ENCODE results near the gene ATXN7L1. TPM values are rescaled to one million over a fixed set of nuclear protein-coding genes. Genes with fewer than 3 reads are reported as not detected.

Gene ATXN7L1
- total RNA-seq, 1 donor from 2014 or later: 12.6 TPM

DNA sequence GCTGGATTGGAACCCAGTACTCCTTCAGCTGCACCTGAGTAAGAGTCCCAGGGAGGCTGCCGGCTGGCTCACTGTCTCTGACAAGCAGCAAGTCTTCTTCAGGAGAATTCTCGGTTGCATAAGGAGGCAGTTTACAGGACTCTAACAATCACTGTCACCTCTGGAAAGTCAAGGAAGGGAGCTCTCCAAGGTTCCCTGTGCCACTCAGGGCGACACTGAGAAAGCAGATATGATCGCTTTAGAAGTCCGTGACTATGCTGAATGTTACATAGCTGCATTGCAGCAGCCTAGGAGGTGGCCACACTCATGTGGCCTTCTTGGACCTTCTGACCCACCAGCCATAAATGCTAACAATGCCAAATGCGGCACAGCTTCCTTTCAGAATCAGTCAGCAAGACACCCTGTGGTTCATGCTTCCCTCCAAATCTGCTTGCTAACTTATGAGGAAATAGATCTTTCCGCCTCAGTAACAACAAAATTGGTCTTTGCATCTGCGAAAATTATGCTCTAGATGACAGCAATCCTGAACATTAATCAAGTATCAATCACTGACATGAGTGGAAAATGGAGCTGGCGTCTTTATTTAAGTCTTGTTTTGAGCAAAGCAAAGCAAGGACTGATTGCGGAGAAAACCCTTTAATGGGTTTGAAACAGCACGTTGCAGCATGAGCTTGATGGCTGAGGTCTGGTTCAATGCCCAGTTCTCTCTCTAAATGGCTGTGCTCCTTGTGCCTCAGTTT is 132.9 kb downstream of the ATXN7L1 start:
- TF ChIP-seq, protein P1, sequence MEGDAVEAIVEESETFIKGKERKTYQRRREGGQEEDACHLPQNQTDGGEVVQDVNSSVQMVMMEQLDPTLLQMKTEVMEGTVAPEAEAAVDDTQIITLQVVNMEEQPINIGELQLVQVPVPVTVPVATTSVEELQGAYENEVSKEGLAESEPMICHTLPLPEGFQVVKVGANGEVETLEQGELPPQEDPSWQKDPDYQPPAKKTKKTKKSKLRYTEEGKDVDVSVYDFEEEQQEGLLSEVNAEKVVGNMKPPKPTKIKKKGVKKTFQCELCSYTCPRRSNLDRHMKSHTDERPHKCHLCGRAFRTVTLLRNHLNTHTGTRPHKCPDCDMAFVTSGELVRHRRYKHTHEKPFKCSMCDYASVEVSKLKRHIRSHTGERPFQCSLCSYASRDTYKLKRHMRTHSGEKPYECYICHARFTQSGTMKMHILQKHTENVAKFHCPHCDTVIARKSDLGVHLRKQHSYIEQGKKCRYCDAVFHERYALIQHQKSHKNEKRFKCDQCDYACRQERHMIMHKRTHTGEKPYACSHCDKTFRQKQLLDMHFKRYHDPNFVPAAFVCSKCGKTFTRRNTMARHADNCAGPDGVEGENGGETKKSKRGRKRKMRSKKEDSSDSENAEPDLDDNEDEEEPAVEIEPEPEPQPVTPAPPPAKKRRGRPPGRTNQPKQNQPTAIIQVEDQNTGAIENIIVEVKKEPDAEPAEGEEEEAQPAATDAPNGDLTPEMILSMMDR (IDR thresholded peaks at IDR 0.05): no peak
- no peak for DNase-seq (ENCODE audit: extremely low spot score, unreplicated experiment)
- Mint-ChIP-seq H3K27me3 (ENCODE audit: unreplicated experiment) (no peaks in the 10 kb centered on the region), H3K27ac (ENCODE audit: unreplicated experiment) (no peak overlapping the region), H3K4me3 (ENCODE audit: unreplicated experiment) (no peak overlapping the region), H3K4me1 (ENCODE audit: unreplicated experiment) (peaks cover 7% of the 10 kb centered on the region), H3K36me3 (ENCODE audit: unreplicated experiment) (no peaks in the 10 kb centered on the region), H3K9me3 (ENCODE audit: unreplicated experiment) (no peaks in the 10 kb centered on the region)

DNA sequence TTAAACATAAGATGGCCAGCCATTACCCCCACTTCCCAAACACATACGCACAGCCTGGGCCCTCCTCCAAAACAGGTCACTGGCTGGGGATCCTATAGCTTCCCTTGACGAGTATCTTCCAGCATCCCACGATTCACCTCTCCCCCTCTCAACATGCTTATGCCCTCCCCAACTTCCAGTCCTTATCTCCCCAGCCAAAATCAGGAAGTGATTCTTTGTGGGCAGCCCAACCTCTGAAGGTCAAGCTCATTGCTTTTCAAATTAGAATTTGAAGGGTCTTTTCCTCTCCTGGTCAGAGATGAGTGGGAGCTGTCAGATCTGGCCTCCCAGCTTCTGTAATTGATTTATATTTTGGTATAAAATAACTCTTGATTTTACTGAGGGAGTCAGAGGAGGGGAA is 133.6 kb downstream of the ATXN7L1 start:
- Mint-ChIP-seq H3K4me3 (ENCODE audit: unreplicated experiment) (no peak overlapping the region), H3K36me3 (ENCODE audit: unreplicated experiment) (no peaks in the 10 kb centered on the region), H3K27me3 (ENCODE audit: unreplicated experiment) (no peaks in the 10 kb centered on the region), H3K4me1 (ENCODE audit: unreplicated experiment) (peaks cover 7% of the 10 kb centered on the region), H3K9me3 (ENCODE audit: unreplicated experiment) (no peaks in the 10 kb centered on the region), H3K27ac (ENCODE audit: unreplicated experiment) (no peak overlapping the region)
- no peak for DNase-seq (ENCODE audit: extremely low spot score, unreplicated experiment)
- TF ChIP-seq, protein P1 (IDR thresholded peaks at IDR 0.05): no peak

DNA sequence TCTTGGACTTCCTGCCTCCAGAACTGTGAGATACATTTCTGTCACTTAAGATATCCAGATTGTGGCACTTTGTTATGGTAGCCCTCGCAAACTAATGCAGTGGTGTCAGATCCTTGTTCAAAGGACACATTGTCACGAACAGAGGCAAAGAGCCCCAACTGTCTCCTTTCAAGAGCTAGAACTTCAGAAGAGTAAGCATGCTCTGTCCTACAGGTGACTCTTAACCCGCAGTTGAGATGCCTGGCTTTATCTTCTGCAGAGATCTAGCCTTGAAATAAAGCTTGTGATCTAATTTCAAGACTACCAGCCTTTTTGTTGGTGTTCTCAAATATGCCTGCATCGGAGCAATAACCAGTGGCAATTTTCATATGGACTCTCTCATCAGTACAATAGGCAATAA is 134.4 kb downstream of the ATXN7L1 start:
- H3K4me3 Mint-ChIP-seq (ENCODE audit: unreplicated experiment): no peak overlapping the region
- TF ChIP-seq, protein P1 (IDR thresholded peaks at IDR 0.05): no peak
- no peaks in the 10 kb centered on the region for H3K9me3 Mint-ChIP-seq (ENCODE audit: unreplicated experiment)
- no peaks in the 10 kb centered on the region for H3K27me3 Mint-ChIP-seq (ENCODE audit: unreplicated experiment)
- peaks cover 7% of the 10 kb centered on the region for H3K4me1 Mint-ChIP-seq (ENCODE audit: unreplicated experiment)
- H3K27ac Mint-ChIP-seq (ENCODE audit: unreplicated experiment): no peak overlapping the region
- DNase-seq (ENCODE audit: extremely low spot score, unreplicated experiment): no peak
- no peaks in the 10 kb centered on the region for H3K36me3 Mint-ChIP-seq (ENCODE audit: unreplicated experiment)

DNA sequence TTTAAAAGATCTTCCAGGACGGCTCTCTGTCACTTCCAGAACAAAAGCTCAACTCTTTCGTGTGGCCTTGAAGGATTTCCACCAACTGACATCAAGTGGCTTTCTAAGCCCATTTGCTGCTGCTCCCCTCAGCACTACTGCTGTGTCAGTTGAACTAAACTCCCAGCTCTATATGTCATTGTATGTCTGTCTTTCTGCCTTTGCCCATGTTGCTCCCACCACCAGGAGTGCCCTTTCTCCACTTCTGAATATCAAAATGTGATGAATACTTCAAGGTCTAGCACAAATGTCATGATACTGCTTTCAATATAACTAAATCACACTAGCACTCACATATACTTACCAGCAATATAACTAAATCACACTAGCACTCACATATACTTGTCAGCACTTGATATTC is 138.3 kb downstream of the ATXN7L1 start:
- H3K9me3 Mint-ChIP-seq (ENCODE audit: unreplicated experiment): no peaks in the 10 kb centered on the region
- H3K4me1 Mint-ChIP-seq (ENCODE audit: unreplicated experiment): peaks cover 7% of the 10 kb centered on the region
- no peaks in the 10 kb centered on the region for H3K36me3 Mint-ChIP-seq (ENCODE audit: unreplicated experiment)
- no peak overlapping the region for H3K27ac Mint-ChIP-seq (ENCODE audit: unreplicated experiment)
- H3K27me3 Mint-ChIP-seq (ENCODE audit: unreplicated experiment): no peaks in the 10 kb centered on the region
- no peak overlapping the region for H3K4me3 Mint-ChIP-seq (ENCODE audit: unreplicated experiment)
- TF ChIP-seq, protein P1 (IDR thresholded peaks at IDR 0.05): no peak
- no peak for DNase-seq (ENCODE audit: extremely low spot score, unreplicated experiment)

DNA sequence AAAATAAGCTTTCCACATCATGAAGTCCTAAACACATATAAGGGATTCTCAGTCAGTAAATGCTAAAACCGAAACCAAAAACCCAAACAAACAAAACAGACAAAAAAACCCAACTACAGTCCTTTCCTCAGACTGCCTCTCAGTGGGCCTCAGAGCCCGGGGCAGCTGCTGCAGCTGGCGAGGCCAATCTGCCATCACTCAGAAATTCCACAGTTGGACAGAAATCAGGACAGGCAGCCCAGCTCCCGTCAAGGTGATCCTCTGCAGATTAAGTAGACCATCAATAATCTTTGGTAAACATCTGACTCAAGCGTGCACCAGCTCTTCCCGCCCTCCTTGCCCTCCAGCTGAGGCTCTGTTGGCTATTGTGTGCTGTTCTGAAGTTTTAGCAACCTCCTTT is 142.2 kb downstream of the ATXN7L1 start:
- DNase-seq (ENCODE audit: extremely low spot score, unreplicated experiment): no peak
- Mint-ChIP-seq H3K9me3 (ENCODE audit: unreplicated experiment) (no peaks in the 10 kb centered on the region), H3K4me1 (ENCODE audit: unreplicated experiment) (no peaks in the 10 kb centered on the region), H3K36me3 (ENCODE audit: unreplicated experiment) (no peaks in the 10 kb centered on the region), H3K27me3 (ENCODE audit: unreplicated experiment) (no peaks in the 10 kb centered on the region), H3K27ac (ENCODE audit: unreplicated experiment) (no peak overlapping the region), H3K4me3 (ENCODE audit: unreplicated experiment) (no peak overlapping the region)
- TF ChIP-seq, protein P1 (IDR thresholded peaks at IDR 0.05): no peak
